Stimulated activated CD8-positive, alpha-beta memory T cell treated with anti-CD3 and anti-CD28 coated beads, Interleukin-2, amount 100 ng/mL, for 48 hours (primary cell): Measurements from ENCODE around the gene CAMK1G.

Experiments used
- DNase-seq, 2 donors: peaks; one replicate each; pipeline ENCODE4 v3.0.0-alpha.2; 2020; ENCODE audit warnings: low read depth in 2 of 2

CAMK1G gene

GRCh38 chr1:209619696-209620486 lies 36.4 kb downstream of the CAMK1G start:
- DNase-seq: no peak

- DNase-seq: no peak
These were observed 37.0 kb downstream of the CAMK1G start for GRCh38 chr1:209620487-209620884.

GRCh38 chr1:209621286-209621685 lies 37.8 kb downstream of the CAMK1G start:
- no peak for DNase-seq

GRCh38 chr1:209621741-209622655 lies 38.5 kb downstream of the CAMK1G start:
- no peak for DNase-seq

- DNase-seq: no peak
These were observed 39.6 kb downstream of the CAMK1G start for GRCh38 chr1:209622841-209623829.

GRCh38 chr1:209624558-209625549 lies 41.3 kb downstream of the CAMK1G start:
- no peak for DNase-seq

GRCh38 chr1:209625791-209626285 lies 42.3 kb downstream of the CAMK1G start:
- DNase-seq: no peak

GRCh38 chr1:209626346-209627026 lies 43.0 kb downstream of the CAMK1G start:
- no peak for DNase-seq

- no peak for DNase-seq
These were observed 43.7 kb downstream of the CAMK1G start for GRCh38 chr1:209627027-209627731.

GRCh38 chr1:209627732-209628196 lies 44.2 kb downstream of the CAMK1G start:
- DNase-seq: peak; percentile 79 to 85

GRCh38 chr1:209628618-209629299 lies 45.2 kb downstream of the CAMK1G start:
- no peak for DNase-seq

- DNase-seq: no peak
These were observed 46.3 kb downstream of the CAMK1G start for GRCh38 chr1:209629621-209630382.

- DNase-seq: no peak
These were observed 47.1 kb downstream of the CAMK1G start for GRCh38 chr1:209630383-209631225.

- no peak for DNase-seq
These were observed 50.0 kb downstream of the CAMK1G start for GRCh38 chr1:209633335-209633997.

GRCh38 chr1:209634005-209634737 lies 50.7 kb downstream of the CAMK1G start:
- DNase-seq: no peak
